HepG2 (cell line): ENCODE results near the gene KEL. TPM values are rescaled to one million over a fixed set of nuclear protein-coding genes. Genes with fewer than 3 reads are reported as not detected.
A peak's percentile ranks its signal among the peaks of the same experiment; 100 is the strongest.

Experiments
- ATAC-seq: fragments of 200-7000 bp; cut with Tn5 transposase; 3 replicates; pipeline ENCODE4 v1.9.1; 2020; ENCODE audit warnings: mild to moderate bottlenecking, moderate library complexity
- BruUV-seq: library from RNA; stranded (reverse); fragments of 400-500 nt; replicated peaks from 2 replicates; lab custom pipeline; 2021; lab: Mats Ljungman, UMichigan
- CTCF ChIA-PET: fragments of 300-600 bp; formaldehyde crosslinking; extraction: SDS; loops from one replicate; lab custom pipeline; 2021; ENCODE audit warnings: low total read pairs, inconsistent platforms, low intra/inter-chr PET ratio; lab: Yijun Ruan, JAX
- POLR2A ChIA-PET: fragments of 350-600 bp; sonication (Branson Sonifier 250); formaldehyde crosslinking; loops from one replicate; lab custom pipeline; 2020; ENCODE audit warnings: antibody characterized with exemption, inconsistent platforms; lab: Yijun Ruan, JAX
- DNase-seq: peaks from one replicate; pipeline ENCODE4 v3.0.0-alpha.2; 2015; ENCODE audit warnings: low spot score
- FAIRE-seq: peaks from 3 replicates; lab custom pipeline; 2011; peaks lifted over from hg19 to GRCh38; lab: Jason Lieb, UNC
- H2AFZ ChIP-seq: one replicate; pipeline ENCODE4 v1.6.1; 2011; ENCODE audit warnings: low read length, inconsistent platforms
- H3K27ac ChIP-seq: fragments of 300-600 bp; 3 replicates; pipeline ENCODE4 v1.8.0; 2011; ENCODE audit warnings: mixed run types, mild to moderate bottlenecking, mixed read lengths, low read length, inconsistent platforms; ENCODE audit not compliant: insufficient read depth; ENCODE audit errors: extremely low read length
- H3K27me3 ChIP-seq, 2 experiments: fragments of 200-600 bp in 1 of 2; 2 replicates in 1 of 2; 3 replicates in 1 of 2; pipeline versions ENCODE4 v1.6.0 to v1.8.0; 2011; ENCODE audit warnings: low read length in 2 of 2, mild to moderate bottlenecking in 2 of 2, moderate library complexity in 2 of 2, inconsistent platforms in 1 of 2; ENCODE audit not compliant: insufficient read depth in 2 of 2, control insufficient read depth in 1 of 2
- H3K36me3 ChIP-seq, 2 experiments: fragments of 200-600 bp in 1 of 2; replicated peaks in 1 of 2; 2 replicates in 1 of 2; 3 replicates in 1 of 2; pipeline versions ENCODE4 v1.5.1 to v1.8.0; 2011; ENCODE audit warnings: low read length in 2 of 2, inconsistent platforms in 1 of 2; ENCODE audit not compliant: insufficient read depth in 2 of 2, control insufficient read depth in 1 of 2
- H3K4me1 ChIP-seq: 2 replicates; pipeline ENCODE4 v1.5.1; 2012; ENCODE audit warnings: low read length, inconsistent platforms; ENCODE audit not compliant: insufficient read depth
- H3K4me2 ChIP-seq: 2 replicates; pipeline ENCODE4 v1.6.0; 2011; ENCODE audit warnings: low read depth, low read length, inconsistent platforms
- H3K4me3 ChIP-seq, 3 experiments: fragments of 200-600 bp in 1 of 3; sonication (generic), shearing (Covaris generic) in 1 of 3; replicated peaks in 1 of 3; 2 replicates each; pipeline ENCODE4 v1.5.1; 2011 to 2016; ENCODE audit warnings: low read length in 3 of 3, inconsistent platforms in 2 of 3, low read depth in 2 of 3, mild to moderate bottlenecking in 2 of 3, control low read depth in 1 of 3, mixed read lengths in 1 of 3; ENCODE audit not compliant: insufficient read depth in 1 of 3
- H3K79me2 ChIP-seq: one replicate; pipeline ENCODE4 v1.6.1; 2011; ENCODE audit warnings: low read length, inconsistent platforms; ENCODE audit not compliant: insufficient read depth
- H3K9ac ChIP-seq: 2 replicates; pipeline ENCODE4 v1.6.0; 2011; ENCODE audit warnings: mild to moderate bottlenecking, low read depth, low read length, inconsistent platforms; ENCODE audit not compliant: insufficient read depth
- H3K9me3 ChIP-seq: 2 replicates; pipeline ENCODE4 v1.5.1; 2012; ENCODE audit warnings: mild to moderate bottlenecking, low read length
- H4K20me1 ChIP-seq: 2 replicates; pipeline ENCODE4 v1.6.0; 2011; ENCODE audit warnings: inconsistent platforms, mild to moderate bottlenecking, low read length, moderate library complexity; ENCODE audit not compliant: insufficient read depth
- ATRX ChIP-seq: sonication (generic); formaldehyde crosslinking; IDR thresholded peaks from 2 replicates; pipeline ENCODE4 v1.4.0; 2020; ENCODE audit warnings: missing genetic modification reagents, borderline replicate concordance
- CTCF ChIP-seq: sonication (generic); formaldehyde crosslinking; IDR thresholded peaks from 2 replicates; pipeline ENCODE4 v1.5.0; 2020; ENCODE audit warnings: mild to moderate bottlenecking, missing genetic modification reagents, moderate library complexity
- DR1 ChIP-seq: sonication (generic); formaldehyde crosslinking; IDR thresholded peaks from 2 replicates; pipeline ENCODE4 v1.8.0; 2021; ENCODE audit warnings: mild to moderate bottlenecking, missing genetic modification reagents, inconsistent platforms
- FLYWCH1 ChIP-seq: sonication (generic); formaldehyde crosslinking; IDR thresholded peaks from 2 replicates; pipeline ENCODE4 v1.8.1; 2023; ENCODE audit warnings: mild to moderate bottlenecking, missing genetic modification reagents
- HDAC2 ChIP-seq: sonication (generic); formaldehyde crosslinking; IDR thresholded peaks from 2 replicates; pipeline ENCODE4 v1.4.0; 2020; ENCODE audit warnings: missing genetic modification reagents
- HNRNPK ChIP-seq: fragments of 200-400 bp; formaldehyde crosslinking; IDR thresholded peaks from 2 replicates; pipeline ENCODE4 v1.6.1; 2018; ENCODE audit warnings: low read length, low read depth, moderate library complexity, mild to moderate bottlenecking; ENCODE audit not compliant: poor library complexity, severe bottlenecking
- HOXD1 ChIP-seq: sonication (generic); formaldehyde crosslinking; IDR thresholded peaks from 2 replicates; pipeline ENCODE4 v1.5.0; 2020; ENCODE audit warnings: missing genetic modification reagents
- KAT2B ChIP-seq: fragments of 150-350 bp; IDR thresholded peaks from 2 replicates; pipeline ENCODE4 v1.6.1; 2014; ENCODE audit warnings: low read depth, low read length, borderline replicate concordance
- KLF11 ChIP-seq: IDR thresholded peaks from 2 replicates; pipeline ENCODE4 v1.6.1; 2016; ENCODE audit warnings: missing compliant biosample characterization
- MAF1 ChIP-seq: sonication (generic); formaldehyde crosslinking; IDR thresholded peaks from 2 replicates; pipeline ENCODE4 v1.5.0; 2020; ENCODE audit warnings: missing genetic modification reagents, borderline replicate concordance
- PRMT3 ChIP-seq: sonication (generic); formaldehyde crosslinking; IDR thresholded peaks from 2 replicates; pipeline ENCODE4 v1.8.1; 2022; ENCODE audit warnings: low read depth, mild to moderate bottlenecking, moderate library complexity, missing genetic modification reagents, borderline replicate concordance
- RARA ChIP-seq: IDR thresholded peaks from 2 replicates; pipeline ENCODE4 v1.6.1; 2016; ENCODE audit warnings: missing genetic modification reagents, missing compliant biosample characterization
- WIZ ChIP-seq: sonication (generic); formaldehyde crosslinking; IDR thresholded peaks from 2 replicates; pipeline ENCODE4 v1.5.1; 2020; ENCODE audit warnings: mild to moderate bottlenecking, missing genetic modification reagents
- XBP1 ChIP-seq: sonication (generic); formaldehyde crosslinking; IDR thresholded peaks from 2 replicates; pipeline ENCODE4 v1.5.0; 2020; ENCODE audit warnings: missing genetic modification reagents
- ZNF24 ChIP-seq: fragments of 450-650 bp; IDR thresholded peaks from 2 replicates; pipeline ENCODE4 v1.6.1; 2017; ENCODE audit warnings: antibody characterized with exemption, mild to moderate bottlenecking
- ZNF468 ChIP-seq: sonication (generic); formaldehyde crosslinking; IDR thresholded peaks from 2 replicates; pipeline ENCODE4 v1.8.0; 2022; ENCODE audit warnings: mild to moderate bottlenecking, moderate library complexity, missing genetic modification reagents
- ZNF484 ChIP-seq: sonication (generic); formaldehyde crosslinking; IDR thresholded peaks from 2 replicates; pipeline ENCODE4 v1.5.1; 2020; ENCODE audit warnings: mild to moderate bottlenecking, low read depth, missing genetic modification reagents, borderline replicate concordance
- ZNF781 ChIP-seq: sonication (generic); formaldehyde crosslinking; IDR thresholded peaks from 2 replicates; pipeline ENCODE4 v1.5.1; 2020; ENCODE audit warnings: borderline replicate concordance, mild to moderate bottlenecking, missing genetic modification reagents; ENCODE audit errors: not compliant biosample characterization
- WGBS: methylation state at CpG from one replicate; pipeline ENCODE4 v1.1.6; 2017; ENCODE audit warnings: low lambda C conversion rate; 5-methylcytosine and 5-hydroxymethylcytosine counted together
- in situ Hi-C: cut with HindIII; loops from 2 replicates; pipeline ENCODE4 v1.10.0; 2017; ENCODE audit warnings: low pct_unique_long_range_greater_than_20kb; ENCODE audit not compliant: extremely low pct_ligation_motif_present
- intact Hi-C: fragments of 100-400 bp; cut with micrococcal nuclease; formaldehyde crosslinking; loops from one replicate; pipeline ENCODE4 v1.10.0; 2022; ENCODE audit not compliant: unreplicated experiment
- polyA plus RNA-seq, 8 experiments: library from polyadenylated mRNA; depleted of rRNA in 3 of 8; stranded (reverse) in 7 of 8; unstranded in 1 of 8; fragments of >200 nt; fragmentation: Illumina TruSeq in 4 of 8; extraction: Trizol in 4 of 8; gene quantifications; 2 replicates each; pipeline versions ENCODE4 v1.2.1 to v1.2.3, GENCODE V29; 2011 to 2016; ENCODE audit warnings: low read depth in 4 of 8, missing spikeins in 1 of 8, mixed read lengths in 1 of 8; ENCODE audit not compliant: insufficient read depth in 1 of 8
- total RNA-seq, 5 experiments: library from RNA; depleted of rRNA; stranded (reverse); fragments of >200 nt; fragmentation: Illumina TruSeq; extraction: Trizol; gene quantifications; 2 replicates each; pipeline ENCODE4 v1.2.3, GENCODE V29; 2016; ENCODE audit warnings: low read depth in 1 of 5

KEL gene
- total and polyA plus RNA-seq, 2 of the 13 experiments (the other 11 are each of a cell fraction or from before 2014, with no cell fraction given) = 0.03 TPM; not detected in 1

GRCh38 chr7:142939226-142939910, 22.8 kb downstream of the KEL start, which contains the start of gene LLCFC1:
TSS of gene LLCFC1 (plus strand) at chr7:142939484. CDS start at chr7:142939622, 138 bp downstream.
- H3K9ac ChIP-seq = no peak within 1 kb of the TSS
- no peak within 1 kb of the TSS for H3K4me2 ChIP-seq
- intact Hi-C loops = no loop called here
- no peak for TF ChIP-seq ATRX (CRISPR knock-in tag)
- peak; percentile 30 for TF ChIP-seq CTCF (CRISPR knock-in tag)
- H3K4me3 ChIP-seq = no peak within 1 kb of the TSS
- H3K27me3 ChIP-seq = peaks cover 3 to 18% of the 10 kb centered on the region in 2 experiments; a peak in 2 of 5 replicates
- H3K27ac ChIP-seq = no peak within 1 kb of the TSS
- ATAC-seq = peak; percentile 76
- no TSS peak for BruUV-seq
- no peaks in the 10 kb centered on the region for H3K4me1 ChIP-seq
- DNase-seq = peak; percentile 13
- 34% methylated on average over 8 of the region's 10 CpGs for WGBS
- H2AFZ ChIP-seq = no peak within 1 kb of the TSS
- in situ Hi-C loops = no loop called here
- H3K79me2 ChIP-seq = no peaks in the 10 kb centered on the region
- no peaks in the 10 kb centered on the region for H4K20me1 ChIP-seq
- no peaks in the 10 kb centered on the region for H3K36me3 ChIP-seq
- H3K9me3 ChIP-seq = no peaks in the 10 kb centered on the region
- FAIRE-seq = no peak
- ChIA-PET POLR2A (no interaction called here), CTCF (no interaction called here)

- H3K27ac ChIP-seq = no peak overlapping the region
- WGBS = 21% methylated on average over 4 of the region's 4 CpGs
- FAIRE-seq (no peak), ATAC-seq (no peak), DNase-seq (no peak)
- intact Hi-C loops = no loop called here
- POLR2A ChIA-PET = no interaction called here
- H3K9me3 ChIP-seq = no peaks in the 10 kb centered on the region
- no peaks in the 10 kb centered on the region for H3K4me1 ChIP-seq
- BruUV-seq = no TSS peak
- H3K4me3 ChIP-seq = no peak overlapping the region
- H4K20me1 ChIP-seq = no peaks in the 10 kb centered on the region
- in situ Hi-C loops = no loop called here
- H3K4me2 ChIP-seq = no peak overlapping the region
- CTCF ChIA-PET = no interaction called here
- H3K9ac ChIP-seq = no peak overlapping the region
- H2AFZ ChIP-seq = no peak overlapping the region
- no peaks in the 10 kb centered on the region for H3K79me2 ChIP-seq
- no peaks in the 10 kb centered on the region for H3K36me3 ChIP-seq
- H3K27me3 ChIP-seq = peaks cover 3 to 16% of the 10 kb centered on the region in 2 experiments; a peak in 2 of 5 replicates
- TF ChIP-seq DR1 (CRISPR knock-in tag) (no peak), KLF11 (CRISPR knock-in tag) (no peak), MAF1 (CRISPR knock-in tag) (no peak), XBP1 (no peak), ZNF468 (CRISPR knock-in tag) (no peak), KAT2B (no peak), FLYWCH1 (CRISPR knock-in tag) (no peak), WIZ (CRISPR knock-in tag) (no peak), ZNF484 (CRISPR knock-in tag) (no peak), HOXD1 (no peak), HDAC2 (CRISPR knock-in tag) (no peak), HNRNPK (no peak), PRMT3 (CRISPR knock-in tag) (no peak), RARA (no peak), ZNF24 (no peak), ZNF781 (no peak)
Observed at GRCh38 chr7:142938611-142939010, 23.6 kb downstream of the KEL start.
